ENCODE results near the gene BSCL2. TPM values are rescaled to one million over a fixed set of nuclear protein-coding genes. Genes with fewer than 3 reads are reported as not detected.

Gene BSCL2
- total and polyA plus RNA-seq, 2 of the 13 experiments (the other 11 are each of a cell fraction or from before 2014, with no cell fraction given) = 19.5 to 21.1 TPM

GRCh38 chr11:62705880-62706849, 1.1 kb downstream of the BSCL2 start (continued):
- TF ChIP-seq ZHX2 (IDR thresholded peaks at IDR 0.05; ENCODE audit: low read depth) (no peak), ZHX2 (CRISPR knock-in tag; IDR thresholded peaks at IDR 0.05; ENCODE audit: borderline replicate concordance) (no peak), DR1 (CRISPR knock-in tag; IDR thresholded peaks at IDR 0.05) (peak; percentile 70), NKX3-1 (CRISPR knock-in tag; IDR thresholded peaks at IDR 0.05) (0 out of 2 replicates have a peak, but pooled peaks have one; percentile 21), RBFOX2 (IDR thresholded peaks at IDR 0.05; ENCODE audit: low read depth, low read length) (peak; percentile 78), ZC3H13 (CRISPR knock-in tag; IDR thresholded peaks at IDR 0.05) (peak; percentile 97), ZBTB10 (CRISPR knock-in tag; IDR thresholded peaks at IDR 0.05; ENCODE audit: borderline replicate concordance) (no peak), PRMT3 (CRISPR knock-in tag; IDR thresholded peaks at IDR 0.05; ENCODE audit: borderline replicate concordance, low read depth) (no peak), BCL3 (CRISPR knock-in tag; IDR thresholded peaks at IDR 0.05) (peak; percentile 75), ZBTB33 (CRISPR knock-in tag; IDR thresholded peaks at IDR 0.05) (peak; percentile 92)

Measured in HepG2 (cell line).